Measurements from ENCODE around the gene BTG1.
"Not testable (repeated sequence)": the region's sequence is repeated elsewhere in the genome, so short reads cannot be mapped to it uniquely, and the experiment has no call there.

The BTG1 gene

DNA sequence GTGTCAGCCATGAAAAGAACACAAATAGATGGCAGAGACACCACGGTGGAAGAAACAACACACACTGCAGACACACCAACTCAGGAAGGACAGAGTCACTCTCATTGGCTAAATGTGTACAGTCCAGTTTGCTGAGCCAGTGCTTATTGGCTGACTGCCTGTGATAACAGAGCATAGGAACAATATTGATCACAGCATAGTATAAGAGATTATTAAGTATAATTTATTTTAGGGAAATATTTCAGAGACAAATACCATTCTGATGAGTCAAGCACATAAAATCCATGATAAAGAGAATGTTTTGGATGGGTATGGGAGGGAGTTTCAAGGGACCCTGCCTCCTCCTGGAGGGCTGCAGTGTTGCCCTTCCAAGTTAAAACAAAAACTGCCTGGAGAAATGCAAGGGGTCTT is 50.9 kb downstream of the BTG1 start:
- no peak for FAIRE-seq

DNA sequence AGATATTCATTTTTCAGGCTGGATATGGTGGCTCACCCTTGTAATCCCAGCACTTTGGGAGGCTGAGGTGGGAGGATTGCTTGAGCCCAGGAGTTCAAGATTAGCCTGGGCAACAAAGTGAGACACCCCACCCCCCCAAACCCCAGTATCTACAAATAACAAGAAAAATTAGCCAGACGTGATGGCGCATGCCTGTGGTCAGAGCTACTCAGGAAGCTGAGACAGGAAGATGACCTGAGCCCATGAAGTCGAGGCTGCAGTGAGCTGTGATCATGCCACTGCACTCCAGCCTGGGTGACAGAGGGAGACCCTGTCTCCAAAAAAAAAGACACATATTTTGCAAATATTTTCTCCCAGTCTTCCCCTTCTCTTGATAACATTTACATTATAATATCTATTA is 51.3 kb downstream of the BTG1 start:
- FAIRE-seq: not testable (repeated sequence)

Data from endometrium (tissue), 2 donors.